Hematopoietic multipotent progenitor cell treated with erythropoietin and hydrocortisone succinate and interleukin-3 and kit ligand, for 6 days (in vitro differentiated cells): Measurements from ENCODE around the gene ABCC5.

ENCODE experiments used
- DNase-seq: peaks from one replicate; pipeline ENCODE4 v3.0.0-alpha.2; 2015

The ABCC5 gene

DNA sequence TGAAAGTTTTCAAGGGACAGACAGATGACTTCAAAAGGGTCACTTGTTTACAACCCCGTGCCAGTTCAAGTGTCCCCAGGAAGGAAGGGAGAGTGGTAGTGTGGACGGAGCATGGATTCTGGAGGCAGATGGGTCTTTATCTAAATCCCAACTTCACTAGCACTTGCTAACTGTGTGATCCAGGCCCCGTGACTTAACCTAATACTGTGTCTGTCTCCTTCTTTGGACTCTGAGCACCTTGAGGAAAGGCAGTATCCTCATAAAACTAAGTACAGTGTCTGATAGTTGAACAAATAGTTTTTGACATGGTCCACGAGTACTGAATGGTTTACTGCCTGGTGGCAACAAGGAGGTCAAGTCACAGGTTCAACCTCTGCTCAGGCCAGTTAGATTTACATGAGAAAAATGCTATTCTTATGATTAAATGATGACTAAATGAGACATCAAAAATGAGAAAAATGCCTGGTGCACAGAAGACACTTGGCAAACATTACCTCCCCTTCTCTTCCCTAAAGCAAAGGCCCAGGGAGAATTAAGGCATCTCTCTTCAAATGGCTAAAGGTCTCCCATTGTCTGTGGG, 48.9 kb downstream of the ABCC5 start:
- no peak for DNase-seq

DNA sequence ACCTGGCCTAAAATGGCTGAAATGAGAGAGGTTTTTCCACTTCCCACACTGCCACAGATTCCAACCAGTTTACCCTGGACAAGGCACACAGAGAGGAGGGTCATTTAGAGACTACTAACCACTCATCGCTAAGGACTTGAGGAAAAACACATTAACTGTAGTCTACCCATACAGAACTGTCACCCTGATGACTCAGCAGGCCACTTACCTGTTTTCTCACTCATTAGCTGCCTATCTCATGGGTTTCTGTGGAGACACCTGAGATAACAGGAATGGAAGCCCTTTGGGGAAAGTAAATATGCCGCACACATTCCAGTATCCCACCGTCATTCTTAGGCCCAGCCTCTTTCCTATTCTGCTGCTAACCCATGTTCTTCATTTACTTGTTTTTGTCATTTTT, 50.0 kb downstream of the ABCC5 start:
- no peak for DNase-seq

DNA sequence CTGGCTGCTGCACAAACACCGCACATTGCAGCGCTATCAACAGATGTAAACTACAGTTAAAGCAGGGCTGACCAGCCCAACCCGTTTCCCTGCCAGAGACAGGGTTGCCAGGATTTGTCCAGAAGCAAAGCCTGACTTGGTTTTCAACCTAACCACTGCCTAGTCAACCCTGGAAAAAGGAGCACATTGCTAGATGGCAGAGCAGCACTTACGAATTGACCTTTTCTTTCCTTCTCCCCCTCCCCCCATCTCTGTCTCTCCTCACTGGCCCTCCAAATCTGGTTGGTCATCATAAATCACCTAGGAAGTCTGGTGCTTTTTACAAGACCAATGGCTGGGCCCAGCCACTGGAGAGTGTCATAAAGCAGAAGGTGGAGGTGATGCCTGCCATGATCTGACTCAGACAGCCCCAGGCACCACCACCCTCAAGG, 51.3 kb downstream of the ABCC5 start:
- no peak for DNase-seq

DNA sequence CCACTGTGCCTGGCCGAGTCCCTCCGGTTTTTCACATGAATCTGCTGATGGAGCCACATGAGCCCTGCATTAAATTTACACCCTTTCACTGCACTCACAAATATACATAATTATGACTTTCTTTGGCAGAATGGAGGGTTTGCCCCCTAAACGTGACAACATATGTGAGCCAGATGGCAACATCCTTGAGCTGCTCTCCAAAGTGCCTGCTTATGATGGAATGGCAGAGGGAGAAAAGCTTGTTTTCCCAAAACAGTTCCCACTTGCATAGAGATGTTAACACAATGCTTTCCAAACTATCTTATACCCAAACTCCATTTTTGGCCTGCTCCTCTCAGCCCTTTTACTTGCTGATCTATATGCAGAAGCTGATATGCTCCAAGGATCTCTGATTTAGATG, 54.9 kb downstream of the ABCC5 start:
- no peak for DNase-seq

DNA sequence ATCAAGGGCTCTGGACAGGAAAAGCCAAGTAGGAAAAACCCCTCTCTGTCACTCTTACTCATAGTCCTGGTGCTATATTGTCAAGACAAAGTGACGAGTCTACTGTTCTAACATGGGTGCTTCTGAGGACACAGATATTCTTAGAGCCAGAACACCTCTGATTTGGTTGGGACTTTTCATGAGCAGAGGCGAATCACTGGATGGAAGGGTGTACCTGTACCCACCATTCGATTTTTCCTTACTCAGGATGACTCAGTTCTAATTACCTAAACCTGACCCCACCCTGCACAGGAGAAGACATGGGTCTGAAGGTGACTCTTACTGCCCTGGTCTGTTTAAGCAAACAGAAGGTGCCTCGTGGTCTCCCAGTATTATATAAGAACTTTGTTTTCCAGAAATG, 58.5 kb downstream of the ABCC5 start:
- no peak for DNase-seq

DNA sequence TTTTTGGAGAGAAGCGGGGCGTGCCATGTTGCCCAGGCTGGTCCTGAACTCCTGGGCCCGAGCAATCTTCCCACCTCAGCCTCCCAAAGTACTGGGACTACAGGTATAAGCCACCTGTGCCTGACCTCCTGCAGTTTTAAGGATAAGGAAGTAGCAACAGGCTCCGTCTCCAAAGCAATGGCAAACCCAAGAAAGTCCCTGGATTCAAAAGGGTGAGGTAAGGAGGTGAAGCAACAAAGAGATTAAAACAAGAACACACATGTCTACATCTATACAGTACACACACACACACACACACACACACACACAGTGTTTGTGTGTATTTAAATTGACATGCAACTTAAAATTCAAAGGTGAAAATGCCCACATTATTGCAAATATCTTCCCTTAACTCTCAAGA, 58.9 kb downstream of the ABCC5 start:
- DNase-seq: no peak

DNA sequence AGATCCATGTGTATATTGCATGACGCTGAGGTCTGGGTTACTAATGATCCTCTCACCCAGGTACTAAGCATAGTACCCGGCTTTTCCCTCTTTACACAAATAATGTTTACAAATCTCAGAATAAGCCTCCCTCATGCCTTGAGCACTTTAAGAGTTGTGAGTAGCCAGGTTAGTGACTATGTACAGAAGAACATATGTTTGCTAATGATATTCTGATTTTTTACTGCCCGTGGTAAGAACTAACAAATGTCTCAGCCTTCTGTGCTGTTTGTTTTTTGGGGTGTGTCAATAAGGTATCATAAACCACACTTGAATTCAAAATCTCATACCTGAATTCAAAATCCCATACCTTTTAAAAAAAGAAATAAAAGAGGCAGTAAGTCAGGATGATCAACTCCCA, 59.5 kb downstream of the ABCC5 start:
- no peak for DNase-seq

DNA sequence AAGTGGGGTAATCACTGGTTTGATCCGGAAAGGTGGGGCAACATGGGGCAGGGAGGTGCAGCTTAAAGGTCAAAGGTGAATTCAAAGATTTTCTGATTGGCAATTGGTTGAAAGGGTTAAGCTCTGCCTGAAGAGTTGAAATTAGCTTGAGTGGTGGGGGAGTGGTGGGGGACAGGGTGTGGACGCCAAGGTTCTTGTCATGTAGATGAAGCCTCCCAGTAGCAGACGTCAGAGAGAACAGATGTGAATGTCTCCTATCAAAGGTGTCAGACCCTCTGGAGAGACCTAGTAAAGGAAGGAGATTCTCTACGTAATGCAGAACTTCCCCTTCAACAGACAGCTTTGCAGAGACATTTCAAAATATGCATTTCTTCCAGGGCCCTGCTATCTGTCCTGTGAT, 62.8 kb downstream of the ABCC5 start:
- DNase-seq: no peak

DNA sequence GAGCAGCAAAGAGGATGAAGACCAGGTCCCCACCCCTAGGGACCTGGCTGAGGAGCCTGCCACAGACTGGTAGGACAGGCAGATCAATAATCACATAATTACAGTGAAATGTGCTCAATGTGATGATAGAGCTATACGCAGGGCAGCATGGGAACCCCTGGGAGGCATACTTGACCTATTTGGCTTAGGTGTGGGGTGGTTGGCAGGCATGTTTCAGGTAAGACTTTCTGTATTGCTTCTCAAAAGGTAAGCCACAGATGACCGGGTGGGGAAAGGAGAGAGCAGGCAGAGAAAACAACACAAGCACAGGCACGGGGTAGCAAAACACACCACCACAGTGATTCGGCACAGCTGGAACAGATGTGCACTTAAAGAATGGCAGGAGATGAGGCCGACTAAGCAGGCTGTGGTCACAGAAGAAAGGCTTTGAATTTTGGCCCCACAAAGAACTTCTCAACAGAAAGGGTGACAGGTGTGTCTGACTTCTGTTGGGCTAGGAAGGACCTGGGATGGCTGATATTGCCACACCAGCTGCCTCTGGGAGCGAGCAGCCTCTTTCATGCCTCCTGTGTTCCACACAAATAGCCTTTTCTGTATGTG, 64.1 kb downstream of the ABCC5 start:
- DNase-seq: no peak

DNA sequence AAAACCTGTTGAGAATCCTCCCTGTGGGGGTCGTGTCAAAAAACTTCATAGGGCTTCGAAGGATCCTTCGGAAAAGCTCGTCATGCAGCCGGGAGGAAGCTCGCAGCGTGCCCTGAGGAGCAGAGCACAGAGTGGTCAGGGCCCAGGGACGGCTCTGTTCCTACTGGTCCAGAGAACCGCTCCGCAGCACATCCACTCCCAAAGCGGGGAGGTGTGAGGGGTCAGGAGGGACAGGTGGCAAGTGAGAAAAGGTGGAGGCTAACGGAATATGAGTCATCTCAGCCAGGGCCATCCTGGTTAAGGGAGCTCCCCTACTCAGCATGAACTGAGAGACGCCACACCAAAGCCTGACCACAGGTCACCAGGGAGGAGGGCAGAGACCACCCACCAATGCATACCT, 66.2 kb downstream of the ABCC5 start:
- DNase-seq: no peak

DNA sequence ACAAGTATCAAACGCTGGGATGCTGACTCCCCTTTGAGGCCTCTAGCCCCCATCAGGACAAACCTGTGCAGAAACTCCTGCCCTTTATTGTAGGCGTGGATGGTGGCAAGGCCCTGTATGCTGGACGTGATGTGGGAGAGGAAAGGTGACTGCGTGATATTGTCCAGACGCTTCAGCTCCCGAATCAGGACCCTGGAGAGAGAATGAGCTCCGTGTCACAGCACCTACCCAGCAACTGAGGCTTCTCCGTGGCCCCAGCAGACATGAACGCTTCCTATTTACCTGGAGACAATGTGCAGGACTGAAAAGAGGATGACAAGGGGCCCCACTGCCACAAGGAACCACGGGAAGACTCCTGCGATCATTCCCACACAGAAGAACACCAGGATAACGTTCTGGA, 68.0 kb downstream of the ABCC5 start:
- DNase-seq: no peak

DNA sequence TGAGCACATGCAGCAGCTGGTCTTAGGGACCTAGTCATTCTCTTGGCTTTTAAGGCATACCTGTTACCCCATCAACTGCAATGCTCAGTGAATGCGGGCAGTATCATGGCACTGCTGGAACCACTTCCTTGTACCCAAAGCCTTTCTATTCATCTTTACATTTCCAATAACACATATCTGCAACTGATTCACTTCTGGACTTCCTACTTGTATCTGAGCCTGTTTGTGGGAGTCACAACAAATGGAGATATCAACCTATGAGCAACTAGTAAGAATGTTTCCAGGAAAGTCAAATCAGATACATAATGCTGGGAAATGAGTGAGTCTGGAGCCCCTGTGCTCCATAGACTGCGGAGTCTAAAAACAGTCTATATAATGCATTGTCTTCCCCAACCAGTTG, 71.6 kb downstream of the ABCC5 start:
- DNase-seq: no peak

DNA sequence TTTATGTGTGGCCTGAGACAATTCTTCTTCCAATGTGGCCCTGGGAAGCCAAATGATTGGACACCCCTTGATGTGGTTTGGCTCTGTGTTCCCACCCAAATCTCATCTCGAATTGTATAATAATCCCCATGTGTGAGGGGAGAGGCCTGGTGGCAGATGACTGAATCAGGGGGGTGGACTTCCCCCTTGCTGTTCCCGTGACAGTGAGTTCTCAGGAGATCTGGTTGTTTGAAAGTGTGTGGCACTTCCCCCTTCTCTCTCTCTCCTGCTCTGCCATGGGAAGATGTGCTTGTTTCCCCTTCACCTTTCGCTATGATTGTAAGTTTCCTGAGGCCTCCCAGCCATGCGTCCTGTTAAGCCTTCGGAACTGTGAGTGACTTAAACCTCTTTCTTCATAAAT, 72.9 kb downstream of the ABCC5 start:
- DNase-seq: no peak

DNA sequence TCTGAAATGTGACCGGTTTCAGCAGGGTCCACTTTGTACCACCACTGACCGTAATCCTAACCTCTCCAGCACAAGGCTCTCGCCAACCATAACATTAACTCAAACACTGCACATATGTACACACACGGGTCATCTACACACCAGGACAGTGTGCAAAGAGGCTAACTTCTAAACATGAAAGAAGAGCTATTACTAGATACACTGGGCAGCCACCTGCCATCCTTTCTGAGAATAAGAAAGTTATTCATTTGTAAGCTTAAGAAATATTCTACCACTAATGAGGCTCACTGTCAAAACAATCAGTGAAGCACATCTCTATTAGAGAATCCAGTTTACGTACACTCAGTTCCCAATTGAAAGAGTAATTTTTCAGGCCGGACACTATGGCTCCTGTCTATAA, 73.9 kb downstream of the ABCC5 start:
- no peak for DNase-seq

DNA sequence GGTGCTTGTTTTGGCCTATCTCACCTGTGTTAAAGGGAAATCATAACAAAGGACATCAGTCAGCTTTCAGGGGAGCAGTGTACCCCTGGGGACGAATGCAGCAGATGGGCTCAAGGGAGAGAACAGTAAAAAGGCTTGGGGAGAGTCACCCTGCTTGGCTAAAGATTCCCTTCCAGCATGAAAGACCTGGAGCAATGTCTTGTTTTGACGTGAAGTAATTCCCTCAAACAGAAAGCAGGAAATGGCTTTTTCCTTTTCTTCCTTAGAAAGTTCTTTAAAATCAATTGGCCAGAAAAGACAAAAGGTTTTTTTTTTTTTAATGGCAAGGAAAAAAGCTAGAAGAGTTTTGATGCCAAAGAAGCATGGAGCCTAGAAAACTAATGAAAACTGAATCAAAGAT, 76.5 kb downstream of the ABCC5 start:
- no peak for DNase-seq

DNA sequence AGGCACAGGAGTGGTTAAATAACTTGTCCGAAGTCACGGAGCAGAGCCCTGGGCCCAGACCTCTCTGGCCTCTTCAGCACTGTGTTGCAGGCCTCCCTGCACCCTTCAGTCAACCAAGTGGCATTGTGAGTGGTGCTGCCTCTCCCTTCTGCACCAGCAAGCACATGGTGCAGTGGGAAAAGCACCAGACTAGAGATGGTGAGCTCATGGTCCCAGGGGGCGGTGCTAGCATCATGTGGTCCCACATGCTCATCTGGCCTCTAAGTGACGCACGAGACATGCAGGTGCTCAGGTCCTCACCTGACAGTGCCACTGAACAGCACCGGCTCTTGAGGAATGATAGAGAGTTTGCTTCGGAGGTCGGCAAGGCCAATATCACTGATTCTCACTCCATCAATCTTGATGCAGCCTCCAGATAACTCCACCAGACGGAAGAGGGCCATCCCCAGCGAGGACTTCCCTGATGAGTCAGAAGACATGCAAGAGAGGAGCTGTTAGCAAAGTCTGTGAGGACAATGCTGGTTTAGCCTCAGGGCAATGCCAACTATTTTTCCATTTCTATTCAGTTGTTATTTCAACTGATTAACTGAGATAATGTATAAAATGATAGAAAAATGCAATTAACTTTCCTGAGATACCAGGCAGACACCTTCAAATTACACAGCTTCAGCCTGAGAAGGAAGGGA, 79.9 kb downstream of the ABCC5 start:
- no peak for DNase-seq

DNA sequence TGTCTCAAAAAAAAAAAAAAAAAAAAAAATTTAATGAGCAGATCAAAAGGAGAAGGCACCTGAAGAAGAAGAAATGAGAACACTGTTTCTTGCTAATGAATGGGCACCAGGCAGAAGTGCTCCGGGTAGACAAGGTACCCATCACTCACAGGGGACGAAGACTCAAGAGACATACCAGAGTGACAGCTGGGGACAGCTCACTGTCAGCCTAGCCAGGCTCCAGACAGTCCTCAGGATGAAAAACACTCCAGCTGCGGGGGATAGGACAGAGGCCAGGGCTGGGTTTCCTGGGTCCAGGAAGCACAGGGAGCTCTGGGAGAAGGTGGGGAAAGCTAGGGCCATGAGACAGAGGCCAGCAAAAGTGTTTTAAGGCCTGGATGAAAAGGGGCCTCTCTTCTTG, 84.5 kb downstream of the ABCC5 start:
- DNase-seq: no peak

DNA sequence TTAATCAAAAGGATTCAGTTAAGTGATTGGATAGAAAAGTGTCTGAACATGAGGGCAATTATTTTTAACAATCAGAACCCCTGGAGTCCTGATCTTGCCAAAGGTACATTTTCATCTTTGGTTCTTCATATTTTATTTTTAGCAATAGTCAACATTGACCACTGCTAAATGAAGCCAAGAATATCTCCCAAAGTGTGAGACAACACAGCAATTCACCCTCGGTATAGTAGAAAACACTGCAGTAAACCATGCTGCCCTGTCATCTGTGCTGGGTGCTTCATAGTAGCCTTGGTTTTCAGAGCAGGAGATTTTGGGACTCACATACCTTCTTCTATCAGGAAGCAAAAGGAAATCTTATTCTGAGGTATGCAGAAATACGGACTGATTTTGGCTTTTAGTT, 85.8 kb downstream of the ABCC5 start:
- DNase-seq: no peak

DNA sequence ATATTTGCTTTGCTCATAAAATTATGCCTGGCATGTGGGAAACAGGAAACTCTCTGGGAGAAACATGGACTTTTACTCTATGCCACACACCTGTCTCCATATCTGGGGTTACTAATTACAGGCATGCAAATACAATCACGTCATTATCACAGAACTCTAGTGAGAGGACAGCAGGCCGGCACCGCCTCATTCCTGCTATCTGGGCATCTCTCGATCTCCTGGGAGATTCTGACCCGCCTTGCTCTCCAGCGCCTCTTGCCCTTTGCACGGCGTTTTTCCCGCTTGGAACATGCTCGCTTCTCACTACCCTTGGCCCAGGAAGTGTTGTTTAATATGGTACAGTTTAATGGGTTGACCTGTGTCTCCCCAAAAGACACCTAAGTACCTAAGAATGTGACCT, 87.6 kb downstream of the ABCC5 start:
- DNase-seq: no peak

DNA sequence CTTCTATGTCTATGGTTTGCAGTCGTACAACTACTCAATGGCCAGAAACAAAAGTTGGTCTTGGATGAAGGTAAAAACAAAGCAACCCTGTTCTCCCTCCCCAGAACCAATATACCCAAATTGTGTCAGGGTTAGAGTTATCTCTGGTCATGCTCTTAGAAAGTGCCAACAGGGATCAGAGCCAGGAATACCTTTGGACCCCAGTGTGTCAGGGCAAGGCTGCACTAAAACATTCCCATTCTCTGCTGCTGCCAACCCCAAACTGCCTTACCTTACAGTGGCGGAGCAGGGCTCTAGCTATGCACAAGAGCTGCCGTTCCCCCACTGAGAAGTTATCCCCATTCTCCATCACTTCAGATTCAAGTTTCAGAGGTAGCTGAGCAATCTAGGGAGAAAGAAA, 90.6 kb downstream of the ABCC5 start:
- no peak for DNase-seq

DNA sequence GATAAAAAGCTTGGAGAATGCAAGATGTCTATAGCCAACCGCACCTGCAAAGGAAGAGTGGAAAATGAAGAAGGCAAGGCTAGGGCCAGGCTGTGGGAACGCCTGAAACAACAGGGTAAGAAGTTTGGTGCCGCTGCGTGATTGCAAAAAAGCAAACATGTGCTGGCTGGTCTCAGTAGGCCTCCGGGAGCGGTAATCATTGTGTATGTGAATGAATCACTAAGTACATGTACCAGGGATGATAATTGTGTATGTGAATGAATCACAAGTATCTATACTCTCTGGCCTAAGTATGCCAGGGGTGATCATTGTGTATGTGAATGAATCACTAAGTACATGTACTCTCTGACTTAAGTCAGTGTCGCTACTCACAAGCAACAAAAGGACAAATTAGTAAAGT, 92.7 kb downstream of the ABCC5 start:
- DNase-seq: no peak

DNA sequence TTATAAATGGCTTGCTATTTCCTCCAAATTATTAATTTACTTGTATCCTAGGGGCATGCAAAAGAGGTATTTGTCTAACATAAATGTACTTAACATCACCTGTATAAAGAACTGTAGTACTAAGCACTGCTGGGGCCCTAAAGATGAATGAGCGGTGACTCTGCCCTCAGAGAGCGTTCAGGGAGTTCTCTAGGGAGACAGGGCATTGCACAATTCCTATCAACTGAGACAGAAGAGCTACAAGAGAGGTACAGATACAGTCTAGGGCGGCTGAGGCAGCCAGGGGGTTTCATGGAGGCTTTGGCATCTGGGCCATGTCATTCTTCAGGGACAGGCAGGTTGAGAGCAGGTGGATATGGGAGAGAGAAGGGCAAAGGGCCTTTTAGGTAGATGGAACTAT, 93.1 kb downstream of the ABCC5 start:
- DNase-seq: no peak

DNA sequence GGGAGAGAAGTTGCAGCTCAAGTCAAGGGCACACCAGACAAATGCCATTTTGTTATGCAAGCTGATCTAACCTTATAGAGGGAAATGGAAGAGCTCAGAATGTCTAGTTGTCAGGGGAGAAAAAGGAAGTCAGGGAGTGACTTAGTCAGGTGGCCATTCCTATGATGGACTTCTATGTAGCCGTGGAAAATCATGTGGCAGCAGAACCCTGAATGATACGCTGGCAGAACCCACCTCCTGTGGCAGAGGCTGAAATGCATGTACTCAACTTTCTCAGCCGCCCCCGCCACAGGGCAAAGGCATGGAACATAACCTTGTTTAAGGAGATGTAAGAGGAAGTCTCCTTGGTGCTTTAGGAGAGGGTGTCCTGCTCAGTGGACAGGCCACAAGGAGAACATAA, 95.3 kb downstream of the ABCC5 start:
- DNase-seq: no peak

DNA sequence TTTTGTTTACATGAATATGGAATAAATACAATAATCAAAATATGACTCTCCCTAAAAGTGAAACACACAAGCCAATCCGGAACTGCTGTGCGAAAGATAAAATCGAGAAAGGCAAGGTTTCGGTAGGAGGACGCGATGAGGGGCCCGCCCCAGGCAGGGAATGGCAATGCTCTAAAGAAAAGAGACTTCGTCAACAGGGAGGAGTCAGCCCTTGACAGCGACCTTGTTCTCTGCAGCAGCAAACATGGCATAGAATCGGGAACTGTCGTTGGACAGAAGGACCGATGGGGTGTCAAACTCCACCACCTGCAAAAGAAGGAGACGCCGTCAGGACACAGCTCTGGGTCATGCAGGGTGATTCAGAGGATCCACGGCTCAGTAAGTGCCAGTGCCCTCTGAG, 96.6 kb downstream of the ABCC5 start:
- DNase-seq: no peak

DNA sequence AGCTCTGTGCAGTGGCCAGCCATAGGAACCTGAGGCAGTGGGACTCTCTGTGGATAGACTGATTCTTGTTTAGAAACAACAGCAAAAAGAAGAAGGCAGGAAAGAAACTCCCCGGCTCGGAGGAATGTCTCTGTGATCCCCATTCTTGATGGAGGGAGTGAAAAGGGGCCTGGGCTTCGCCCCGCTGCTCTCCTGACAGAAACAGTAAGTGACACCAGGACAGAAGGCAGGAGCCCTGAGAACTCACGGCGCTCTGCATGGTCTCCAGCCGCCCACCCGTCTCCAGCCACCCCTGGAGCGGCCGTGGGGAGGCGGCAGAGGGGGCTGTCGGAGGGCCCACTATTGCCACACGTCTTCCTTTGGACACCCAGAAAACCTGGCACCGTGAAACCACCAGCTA, 97.3 kb downstream of the ABCC5 start:
- DNase-seq: no peak
